Retinal pigment epithelial cell (primary cell): ENCODE results near the gene KCNQ1.

Experiments
- DNase-seq: peaks from one replicate; pipeline ENCODE4 v3.0.0-alpha.2; 2010; ENCODE audit warnings: low read depth
- H3K4me3 ChIP-seq: 2 replicates; pipeline ENCODE4 v1.5.1; 2011; ENCODE audit warnings: mild to moderate bottlenecking, low read length, control low read depth, moderate library complexity
- CTCF ChIP-seq: conservative IDR thresholded peaks from 2 replicates; pipeline ENCODE4 v1.5.1; 2011; ENCODE audit warnings: low read depth, low read length, control low read depth, inconsistent platforms

KCNQ1 gene

GRCh38 chr11:2534134-2534956 lies 89.5 kb downstream of the KCNQ1 start:
- H3K4me3 ChIP-seq: no peak overlapping the region
- TF ChIP-seq CTCF: no peak
- DNase-seq: no peak

- DNase-seq: no peak
- no peak for TF ChIP-seq CTCF
- H3K4me3 ChIP-seq: no peak overlapping the region
Observed at GRCh38 chr11:2534957-2535672, 90.3 kb downstream of the KCNQ1 start.

- TF ChIP-seq CTCF: no peak
- no peak for DNase-seq
- no peak overlapping the region for H3K4me3 ChIP-seq
Observed at GRCh38 chr11:2535673-2536439, 91.0 kb downstream of the KCNQ1 start.

- TF ChIP-seq CTCF: no peak
- DNase-seq: no peak
- H3K4me3 ChIP-seq: no peak overlapping the region
Observed at GRCh38 chr11:2536440-2536989, 91.7 kb downstream of the KCNQ1 start.

GRCh38 chr11:2537010-2537705 lies 92.3 kb downstream of the KCNQ1 start:
- no peak for DNase-seq
- no peak overlapping the region for H3K4me3 ChIP-seq
- no peak for TF ChIP-seq CTCF

- TF ChIP-seq CTCF: no peak
- H3K4me3 ChIP-seq: no peak overlapping the region
- DNase-seq: no peak
Observed at GRCh38 chr11:2537896-2538724, 93.3 kb downstream of the KCNQ1 start.
